ENCODE data around the gene AREG. TPM values are rescaled to one million over a fixed set of nuclear protein-coding genes. Genes with fewer than 3 reads are reported as not detected.

Gene AREG
- total RNA-seq, 3 donors from 2014 or later = 3.4 to 89.1 (median 46.2) TPM

- TF ChIP-seq POLR2A (IDR thresholded peaks at IDR 0.05) (no peak), POLR2AphosphoS5 (IDR thresholded peaks at IDR 0.05) (no peak), CTCF (IDR thresholded peaks at IDR 0.05) (no peak)
- intact Hi-C loops (cut with DNase I; ENCODE audit: low total_unique reads) = no loop called here
Observed at GRCh38 chr4:74433043-74433442, 11.9 kb upstream of the AREG start.

GRCh38 chr4:74433541-74434172 is 11.3 kb upstream of the AREG start:
- no peaks in the 10 kb centered on the region for H3K4me1 ChIP-seq
- TF ChIP-seq CTCF (IDR thresholded peaks at IDR 0.05) (no peak), POLR2A (IDR thresholded peaks at IDR 0.05) (no peak), POLR2AphosphoS5 (IDR thresholded peaks at IDR 0.05) (no peak)
- no peaks in the 10 kb centered on the region for H3K27me3 ChIP-seq
- no peaks in the 10 kb centered on the region for H3K9me3 ChIP-seq
- no peak for DNase-seq (ENCODE audit: low spot score in 2 of 2)
- H3K36me3 ChIP-seq = no peaks in the 10 kb centered on the region
- H3K4me3 ChIP-seq = no peak overlapping the region
- intact Hi-C loops (cut with DNase I; ENCODE audit: low total_unique reads) = no loop called here
- no peak overlapping the region for H3K27ac ChIP-seq

More at GRCh38 chr4:74433043-74433442, 11.9 kb upstream of the AREG start:
- H3K4me1 ChIP-seq = no peaks in the 10 kb centered on the region
- DNase-seq (ENCODE audit: low spot score in 2 of 2) = no peak
- H3K9me3 ChIP-seq = no peaks in the 10 kb centered on the region
- no peak overlapping the region for H3K4me3 ChIP-seq
- no peaks in the 10 kb centered on the region for H3K36me3 ChIP-seq
- H3K27ac ChIP-seq = no peak overlapping the region
- H3K27me3 ChIP-seq = no peaks in the 10 kb centered on the region

GRCh38 chr4:74435296-74435695 is 9.6 kb upstream of the AREG start:
- no peaks in the 10 kb centered on the region for H3K4me1 ChIP-seq
- H3K27ac ChIP-seq = no peak overlapping the region
- H3K27me3 ChIP-seq = no peaks in the 10 kb centered on the region
- TF ChIP-seq POLR2AphosphoS5 (IDR thresholded peaks at IDR 0.05) = no peak
- TF ChIP-seq POLR2A (IDR thresholded peaks at IDR 0.05) = no peak
- TF ChIP-seq CTCF (IDR thresholded peaks at IDR 0.05) = no peak
- DNase-seq (ENCODE audit: low spot score in 2 of 2) = no peak
- intact Hi-C loops (cut with DNase I; ENCODE audit: low total_unique reads) = no loop called here
- no peaks in the 10 kb centered on the region for H3K9me3 ChIP-seq
- H3K4me3 ChIP-seq = no peak overlapping the region
- no peaks in the 10 kb centered on the region for H3K36me3 ChIP-seq

- no peaks in the 10 kb centered on the region for H3K4me1 ChIP-seq
- H3K9me3 ChIP-seq = no peaks in the 10 kb centered on the region
- no peak overlapping the region for H3K27ac ChIP-seq
- TF ChIP-seq POLR2A (IDR thresholded peaks at IDR 0.05) (no peak), CTCF (IDR thresholded peaks at IDR 0.05) (no peak), POLR2AphosphoS5 (IDR thresholded peaks at IDR 0.05) (no peak)
- H3K27me3 ChIP-seq = no peaks in the 10 kb centered on the region
- intact Hi-C loops (cut with DNase I; ENCODE audit: low total_unique reads) = no loop called here
- DNase-seq (ENCODE audit: low spot score in 2 of 2) = no peak
- no peak overlapping the region for H3K4me3 ChIP-seq
- no peaks in the 10 kb centered on the region for H3K36me3 ChIP-seq
Observed at GRCh38 chr4:74437866-74438265, 7.1 kb upstream of the AREG start.

- no peak for DNase-seq (ENCODE audit: low spot score in 2 of 2)
- Histone ChIP-seq H3K27me3 (no peaks in the 10 kb centered on the region), H3K4me1 (no peaks in the 10 kb centered on the region), H3K9me3 (no peaks in the 10 kb centered on the region), H3K27ac (no peak overlapping the region), H3K4me3 (no peak overlapping the region), H3K36me3 (no peaks in the 10 kb centered on the region)
- no peak for TF ChIP-seq POLR2A (IDR thresholded peaks at IDR 0.05)
- no peak for TF ChIP-seq POLR2AphosphoS5 (IDR thresholded peaks at IDR 0.05)
- TF ChIP-seq CTCF (IDR thresholded peaks at IDR 0.05) = no peak
- intact Hi-C loops (cut with DNase I; ENCODE audit: low total_unique reads) = no loop called here
Observed at GRCh38 chr4:74438661-74439060, 6.3 kb upstream of the AREG start.
